Measurements from ENCODE around the gene NACC2. TPM values are rescaled to one million over a fixed set of nuclear protein-coding genes. Genes with fewer than 3 reads are reported as not detected.

The NACC2 gene
- total and polyA plus RNA-seq, 4 donors: 22.9 to 53.4 (median 32.1) TPM

DNA sequence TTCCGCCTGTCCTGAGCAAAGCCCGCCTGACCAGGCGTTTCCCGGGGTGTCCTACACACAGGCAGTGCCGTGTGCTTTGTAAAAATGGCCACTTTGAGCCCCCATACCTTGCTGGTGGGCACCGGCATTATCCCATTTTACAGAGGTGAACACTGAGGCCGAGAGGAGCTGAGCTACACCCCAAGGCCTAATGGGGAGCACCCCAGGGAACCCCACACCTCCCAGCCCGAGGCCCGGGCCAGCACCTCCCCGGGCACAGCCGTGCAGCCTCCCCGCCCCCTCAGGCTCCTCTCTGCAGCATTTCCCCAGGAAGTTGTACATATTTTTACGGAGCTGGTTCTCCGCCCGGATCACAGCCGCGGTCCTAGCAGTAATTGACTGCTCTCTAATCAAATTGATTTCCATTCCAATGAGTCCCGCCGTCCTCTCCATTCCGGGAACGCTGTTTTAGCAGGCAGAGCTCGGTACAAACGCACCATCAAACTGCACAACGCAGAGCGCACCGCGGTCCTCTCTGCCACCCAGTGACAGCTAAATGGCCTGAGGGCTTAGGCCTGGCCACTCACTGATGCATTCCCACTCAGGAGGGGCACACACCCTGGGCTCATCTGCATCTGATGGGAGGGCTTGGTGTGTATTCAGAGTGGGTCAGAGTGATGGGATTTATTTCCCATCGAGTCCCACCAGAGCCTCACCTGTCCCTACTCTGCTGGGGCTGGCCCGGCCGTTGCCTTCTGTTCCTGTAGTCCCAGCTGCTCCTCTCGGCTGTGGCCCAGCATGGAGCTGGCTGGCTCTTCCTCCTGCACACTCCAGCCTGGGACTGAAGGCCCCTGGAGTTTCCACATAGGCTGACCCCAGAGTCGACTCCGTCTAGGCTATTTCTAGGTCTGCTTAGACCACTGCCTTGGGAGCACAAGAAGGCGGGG lies 97.7 kb downstream of the NACC2 start:
- peak in 1 of 6 donors; percentile 39 for DNase-seq (ENCODE audit: low read depth in 4 of 6, low spot score in 6 of 6)
- 73% methylated on average over 33 of the region's 34 CpGs for WGBS (ENCODE audit: insufficient coverage)
- no peaks in the 10 kb centered on the region for H3K27me3 ChIP-seq (ENCODE audit: control insufficient read depth, insufficient read depth, low read length)
- peaks cover 5% of the 10 kb centered on the region for H3K36me3 ChIP-seq (ENCODE audit: control insufficient read depth, insufficient read depth, low read length)
- H3K9me3 ChIP-seq (ENCODE audit: control insufficient read depth, insufficient read depth, low read length): no peaks in the 10 kb centered on the region
- H3K27ac ChIP-seq (ENCODE audit: low read depth, low read length): no peak overlapping the region
- H3K4me1 ChIP-seq (ENCODE audit: control insufficient read depth, insufficient read depth, low read length): peaks cover 42% of the 10 kb centered on the region
- no peak overlapping the region for H3K4me3 ChIP-seq (ENCODE audit: low read depth, low read length)

- peaks cover 5% of the 10 kb centered on the region for H3K36me3 ChIP-seq (ENCODE audit: control insufficient read depth, insufficient read depth, low read length)
- H3K9me3 ChIP-seq (ENCODE audit: control insufficient read depth, insufficient read depth, low read length): no peaks in the 10 kb centered on the region
- no peak overlapping the region for H3K27ac ChIP-seq (ENCODE audit: low read depth, low read length)
- no peaks in the 10 kb centered on the region for H3K27me3 ChIP-seq (ENCODE audit: control insufficient read depth, insufficient read depth, low read length)
- DNase-seq (ENCODE audit: low read depth in 4 of 6, low spot score in 6 of 6): peak in 1 of 6 donors; percentile 35
- H3K4me3 ChIP-seq (ENCODE audit: low read depth, low read length): no peak overlapping the region
- H3K4me1 ChIP-seq (ENCODE audit: control insufficient read depth, insufficient read depth, low read length): peaks cover 54% of the 10 kb centered on the region
- 68% methylated on average over 21 of the region's 21 CpGs for WGBS (ENCODE audit: insufficient coverage)
Measured at GRCh38 chr9:135995816-135996215, 99.3 kb downstream of the NACC2 start.

- Histone ChIP-seq H3K27ac (ENCODE audit: low read depth, low read length) (no peak overlapping the region), H3K4me3 (ENCODE audit: low read depth, low read length) (no peak overlapping the region), H3K36me3 (ENCODE audit: control insufficient read depth, insufficient read depth, low read length) (peaks cover 3% of the 10 kb centered on the region), H3K27me3 (ENCODE audit: control insufficient read depth, insufficient read depth, low read length) (no peaks in the 10 kb centered on the region), H3K4me1 (ENCODE audit: control insufficient read depth, insufficient read depth, low read length) (peaks cover 64% of the 10 kb centered on the region), H3K9me3 (ENCODE audit: control insufficient read depth, insufficient read depth, low read length) (no peaks in the 10 kb centered on the region)
- DNase-seq (ENCODE audit: low read depth in 4 of 6, low spot score in 6 of 6): no peak
- WGBS (ENCODE audit: insufficient coverage): 85% methylated on average over 9 of the region's 20 CpGs
Measured at GRCh38 chr9:135994501-135995192, 100.4 kb downstream of the NACC2 start.

- Histone ChIP-seq H3K9me3 (ENCODE audit: control insufficient read depth, insufficient read depth, low read length) (no peaks in the 10 kb centered on the region), H3K36me3 (ENCODE audit: control insufficient read depth, insufficient read depth, low read length) (peaks cover 3% of the 10 kb centered on the region), H3K4me3 (ENCODE audit: low read depth, low read length) (no peak overlapping the region), H3K27ac (ENCODE audit: low read depth, low read length) (no peak overlapping the region), H3K4me1 (ENCODE audit: control insufficient read depth, insufficient read depth, low read length) (peaks cover 71% of the 10 kb centered on the region), H3K27me3 (ENCODE audit: control insufficient read depth, insufficient read depth, low read length) (no peaks in the 10 kb centered on the region)
- WGBS (ENCODE audit: insufficient coverage): 64% methylated on average over 27 of the region's 27 CpGs
- peak in 1 of 6 donors; percentile 69 for DNase-seq (ENCODE audit: low read depth in 4 of 6, low spot score in 6 of 6)
Measured at GRCh38 chr9:135993765-135994500, 101.2 kb downstream of the NACC2 start.

DNA sequence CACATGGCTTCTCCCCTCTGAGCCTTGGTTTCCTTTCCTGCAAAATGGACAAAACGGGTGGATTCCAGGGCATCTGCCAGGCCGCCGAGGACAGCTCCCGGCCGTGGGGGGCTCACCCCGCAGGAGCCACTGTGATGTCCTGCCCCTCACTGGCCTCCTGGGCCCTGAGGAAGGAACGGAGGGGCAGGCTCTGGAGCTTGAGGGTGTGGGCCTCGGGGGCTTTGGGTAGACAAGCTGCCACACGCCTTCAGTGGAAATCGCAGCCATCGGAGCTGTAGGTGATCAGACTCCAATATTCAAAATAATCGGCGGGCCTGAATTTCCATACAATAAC lies 101.7 kb downstream of the NACC2 start:
- no peak overlapping the region for H3K4me3 ChIP-seq (ENCODE audit: low read depth, low read length)
- H3K36me3 ChIP-seq (ENCODE audit: control insufficient read depth, insufficient read depth, low read length): peaks cover 3% of the 10 kb centered on the region
- DNase-seq (ENCODE audit: low read depth in 4 of 6, low spot score in 6 of 6): no peak
- H3K27ac ChIP-seq (ENCODE audit: low read depth, low read length): peak overlapping the region; percentile 48
- no peaks in the 10 kb centered on the region for H3K27me3 ChIP-seq (ENCODE audit: control insufficient read depth, insufficient read depth, low read length)
- no peaks in the 10 kb centered on the region for H3K9me3 ChIP-seq (ENCODE audit: control insufficient read depth, insufficient read depth, low read length)
- peaks cover 77% of the 10 kb centered on the region for H3K4me1 ChIP-seq (ENCODE audit: control insufficient read depth, insufficient read depth, low read length)
- 59% methylated on average over 9 of the region's 13 CpGs for WGBS (ENCODE audit: insufficient coverage)

DNA sequence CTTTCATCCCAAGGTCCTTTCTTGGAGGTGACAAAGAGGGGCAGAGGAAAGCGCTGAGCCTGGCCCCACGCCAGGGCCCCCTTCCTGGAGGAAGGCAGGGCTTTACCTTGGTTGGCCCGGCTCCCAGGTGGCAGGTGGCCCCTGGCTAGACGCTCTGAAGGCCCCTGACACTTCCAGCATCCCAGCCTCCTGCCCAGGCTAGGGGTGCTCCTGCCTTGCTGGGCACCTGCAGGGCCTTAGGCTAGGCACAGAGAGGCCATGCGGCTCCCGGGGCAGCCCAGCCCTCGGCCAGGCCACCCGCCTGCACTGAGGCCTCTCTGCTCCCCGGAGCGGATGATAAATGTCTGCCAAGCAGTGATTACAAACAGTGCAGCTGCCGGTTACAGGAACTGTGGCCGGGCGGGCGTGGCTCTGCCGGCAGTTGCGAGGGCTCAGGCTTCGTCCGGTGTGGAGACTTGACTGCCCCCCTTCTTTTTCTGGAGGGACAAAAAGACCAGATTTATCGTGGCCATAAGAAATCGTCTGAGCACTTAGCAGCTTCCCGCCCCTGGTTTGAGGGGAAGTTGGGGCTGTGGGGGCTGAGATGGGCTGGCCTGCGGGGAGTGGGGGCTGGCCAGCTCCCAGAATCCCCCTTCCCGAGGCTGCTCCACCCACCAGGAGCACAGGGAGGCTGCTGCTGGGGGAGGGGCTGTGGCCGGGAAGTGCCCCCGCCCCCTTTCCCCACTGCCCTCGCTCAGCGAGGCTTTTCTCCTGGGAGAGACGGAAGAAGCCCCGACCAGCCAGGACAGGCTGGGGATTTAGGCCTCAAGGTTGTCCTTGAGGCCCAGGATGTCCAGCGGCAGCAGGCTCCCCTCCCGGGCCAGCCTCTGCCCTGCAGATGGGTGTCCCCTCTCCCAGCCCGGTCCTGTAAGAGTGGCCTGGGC lies 102.3 kb downstream of the NACC2 start:
- Histone ChIP-seq H3K27me3 (ENCODE audit: control insufficient read depth, insufficient read depth, low read length) (no peaks in the 10 kb centered on the region), H3K9me3 (ENCODE audit: control insufficient read depth, insufficient read depth, low read length) (no peaks in the 10 kb centered on the region), H3K27ac (ENCODE audit: low read depth, low read length) (peak overlapping the region; percentile 48), H3K36me3 (ENCODE audit: control insufficient read depth, insufficient read depth, low read length) (peaks cover 3% of the 10 kb centered on the region), H3K4me1 (ENCODE audit: control insufficient read depth, insufficient read depth, low read length) (peaks cover 81% of the 10 kb centered on the region), H3K4me3 (ENCODE audit: low read depth, low read length) (peak overlapping the region; percentile 4)
- peak in 2 of 6 donors; percentile 71 to 72 for DNase-seq (ENCODE audit: low read depth in 4 of 6, low spot score in 6 of 6)
- WGBS (ENCODE audit: insufficient coverage): 15% methylated on average over 28 of the region's 32 CpGs

- Histone ChIP-seq H3K27ac (ENCODE audit: low read depth, low read length) (no peak overlapping the region), H3K36me3 (ENCODE audit: control insufficient read depth, insufficient read depth, low read length) (peaks cover 3% of the 10 kb centered on the region), H3K27me3 (ENCODE audit: control insufficient read depth, insufficient read depth, low read length) (no peaks in the 10 kb centered on the region), H3K9me3 (ENCODE audit: control insufficient read depth, insufficient read depth, low read length) (no peaks in the 10 kb centered on the region), H3K4me3 (ENCODE audit: low read depth, low read length) (no peak overlapping the region), H3K4me1 (ENCODE audit: control insufficient read depth, insufficient read depth, low read length) (peaks cover 72% of the 10 kb centered on the region)
- 67% methylated on average over 18 of the region's 18 CpGs for WGBS (ENCODE audit: insufficient coverage)
- DNase-seq (ENCODE audit: low read depth in 4 of 6, low spot score in 6 of 6): no peak
Measured at GRCh38 chr9:135991771-135992170, 103.3 kb downstream of the NACC2 start.

- Histone ChIP-seq H3K27me3 (ENCODE audit: control insufficient read depth, insufficient read depth, low read length) (no peaks in the 10 kb centered on the region), H3K36me3 (ENCODE audit: control insufficient read depth, insufficient read depth, low read length) (peaks cover 3% of the 10 kb centered on the region), H3K9me3 (ENCODE audit: control insufficient read depth, insufficient read depth, low read length) (no peaks in the 10 kb centered on the region), H3K27ac (ENCODE audit: low read depth, low read length) (no peak overlapping the region), H3K4me1 (ENCODE audit: control insufficient read depth, insufficient read depth, low read length) (peaks cover 63% of the 10 kb centered on the region), H3K4me3 (ENCODE audit: low read depth, low read length) (no peak overlapping the region)
- peak in 2 of 6 donors; percentile 84 to 85 for DNase-seq (ENCODE audit: low read depth in 4 of 6, low spot score in 6 of 6)
- whole genome bisulfite sequencing (ENCODE audit: insufficient coverage): 28% methylated on average over 17 of the region's 21 CpGs
Measured at GRCh38 chr9:135990468-135991429, 104.3 kb downstream of the NACC2 start.
